HG03378 (cell line): ENCODE results near the gene QSOX2.

Source experiments
- ATAC-seq: cut with Tn5 transposase; IDR thresholded peaks from one replicate; pipeline ENCODE4 v1.9.1; 2021; ENCODE audit warnings: mild to moderate bottlenecking, moderate library complexity; ENCODE audit not compliant: unreplicated experiment

Gene QSOX2

GRCh38 chr9:136193127-136193890 lies 52.3 kb downstream of the QSOX2 start:
- ATAC-seq: no peak

GRCh38 chr9:136192289-136193126 lies 53.1 kb downstream of the QSOX2 start:
- ATAC-seq: no peak

- no peak for ATAC-seq
Observed at GRCh38 chr9:136191960-136192286, 53.7 kb downstream of the QSOX2 start.

GRCh38 chr9:136191099-136191959 lies 54.3 kb downstream of the QSOX2 start:
- no peak for ATAC-seq

- ATAC-seq: no peak
Observed at GRCh38 chr9:136190656-136191055, 55.0 kb downstream of the QSOX2 start.

GRCh38 chr9:136190237-136190601 lies 55.4 kb downstream of the QSOX2 start:
- no peak for ATAC-seq

GRCh38 chr9:136189394-136190236 lies 56.0 kb downstream of the QSOX2 start:
- ATAC-seq: no peak

GRCh38 chr9:136187683-136188586 lies 57.7 kb downstream of the QSOX2 start:
- no peak for ATAC-seq

GRCh38 chr9:136187197-136187596 lies 58.4 kb downstream of the QSOX2 start:
- ATAC-seq: no peak

- no peak for ATAC-seq
Observed at GRCh38 chr9:136186386-136186785, 59.2 kb downstream of the QSOX2 start.

GRCh38 chr9:136185596-136186366 lies 59.8 kb downstream of the QSOX2 start:
- no peak for ATAC-seq

- no peak for ATAC-seq
Observed at GRCh38 chr9:136185066-136185465, 60.5 kb downstream of the QSOX2 start.

- ATAC-seq: no peak
Observed at GRCh38 chr9:136182850-136183422, 62.7 kb downstream of the QSOX2 start.

GRCh38 chr9:136182420-136182787 lies 63.2 kb downstream of the QSOX2 start:
- no peak for ATAC-seq

- no peak for ATAC-seq
Observed at GRCh38 chr9:136181784-136182419, 63.7 kb downstream of the QSOX2 start.

GRCh38 chr9:136180586-136180985 lies 65.0 kb downstream of the QSOX2 start:
- no peak for ATAC-seq

- no peak for ATAC-seq
Observed at GRCh38 chr9:136179761-136180160, 65.9 kb downstream of the QSOX2 start.

- ATAC-seq: no peak
Observed at GRCh38 chr9:136179101-136179616, 66.5 kb downstream of the QSOX2 start.
